Subcutaneous adipose tissue (tissue), 4 donors: ENCODE measurements around the gene MRAS. TPM values are rescaled to one million over a fixed set of nuclear protein-coding genes. Genes with fewer than 3 reads are reported as not detected.

Experiments used
- CTCF ChIP-seq: fragments of 450-650 bp; IDR thresholded peaks from one replicate; pipeline ENCODE4 v1.5.1; 2016; ENCODE audit warnings: low read depth, mild to moderate bottlenecking, control low read depth, antibody characterized with exemption, moderate library complexity
- total RNA-seq, 4 donors: library from RNA; depleted of rRNA; stranded (reverse); fragments of >200 nt; gene quantifications; one replicate each; pipeline ENCODE4 v1.1.0, GENCODE V29; 2016

MRAS gene
- total RNA-seq, 4 donors from 2014 or later, result 121 to 219 (median 148) TPM

DNA sequence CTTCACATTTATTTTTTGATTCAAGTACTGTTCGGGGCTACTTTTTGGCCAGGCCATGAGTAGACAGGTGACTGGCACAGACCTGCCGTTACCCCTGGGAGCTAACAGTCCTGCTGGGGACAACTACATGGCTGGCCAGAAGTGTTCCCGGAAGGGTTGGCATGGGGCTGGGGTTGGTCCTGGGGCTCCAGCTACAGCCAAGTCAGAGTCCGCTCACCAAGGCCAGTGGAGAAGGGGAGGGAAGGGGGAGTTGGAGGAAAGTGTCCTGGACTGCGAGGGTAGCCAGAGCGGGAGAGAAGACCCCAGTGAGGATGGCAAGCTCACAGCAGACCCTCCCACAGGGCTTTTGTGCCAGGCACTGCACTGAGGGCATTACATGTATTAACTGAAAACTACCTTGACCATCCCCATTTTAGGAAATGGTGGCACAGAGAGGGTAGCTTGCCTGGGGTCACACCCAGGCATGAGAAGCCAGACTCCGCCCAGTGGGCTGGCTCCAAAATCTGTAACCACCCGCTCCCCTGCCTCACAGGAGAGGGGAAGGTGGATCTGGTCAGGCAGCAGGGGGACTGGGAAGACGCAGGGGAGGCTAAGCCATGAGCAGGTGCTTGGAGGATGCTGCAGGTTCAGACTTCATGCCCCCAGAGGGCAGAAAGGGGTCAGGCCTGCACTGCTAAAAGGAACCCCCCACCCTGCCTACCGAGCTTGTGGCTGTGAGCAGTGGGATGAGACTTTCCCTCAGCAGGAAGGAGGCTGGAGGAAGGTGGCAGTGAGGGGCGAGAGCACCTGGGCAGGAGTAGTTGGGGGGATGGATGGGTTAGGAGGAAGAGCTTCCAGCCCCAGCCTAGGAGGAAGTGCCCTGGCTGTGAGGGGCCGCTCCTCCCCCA is 47.7 kb downstream of the MRAS start:
- no peak for TF ChIP-seq CTCF

DNA sequence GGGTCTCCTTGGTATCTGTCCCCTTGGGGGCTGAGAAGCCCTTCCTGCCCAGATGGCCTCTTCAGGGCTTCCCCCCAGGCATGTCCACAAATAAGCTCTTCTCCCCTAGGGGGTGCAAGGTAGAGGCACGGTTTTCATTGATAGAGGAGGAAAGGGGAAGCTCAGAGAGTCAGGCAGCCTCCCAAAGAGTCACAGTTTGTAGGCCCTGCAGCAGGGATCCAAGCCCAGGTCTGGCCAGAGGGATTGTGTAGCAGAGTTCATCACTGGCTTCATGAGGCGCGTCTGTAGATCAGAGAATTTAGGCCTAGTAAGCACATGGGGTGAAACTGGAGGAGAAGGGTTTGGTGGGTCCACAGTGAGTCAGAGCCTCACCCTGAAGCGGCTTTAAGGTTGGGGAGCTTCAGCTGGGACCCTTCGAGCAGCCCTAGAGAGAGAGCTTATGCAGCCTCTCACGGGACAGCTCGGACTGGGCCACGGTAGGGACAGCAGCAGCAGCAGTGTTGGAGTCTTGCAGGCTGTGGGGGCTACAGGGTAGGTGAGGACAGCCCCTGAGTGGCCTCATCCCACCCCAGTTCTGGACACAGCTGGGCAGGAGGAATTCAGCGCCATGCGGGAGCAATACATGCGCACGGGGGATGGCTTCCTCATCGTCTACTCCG is 48.5 kb downstream of the MRAS start:
- no peak for TF ChIP-seq CTCF

DNA sequence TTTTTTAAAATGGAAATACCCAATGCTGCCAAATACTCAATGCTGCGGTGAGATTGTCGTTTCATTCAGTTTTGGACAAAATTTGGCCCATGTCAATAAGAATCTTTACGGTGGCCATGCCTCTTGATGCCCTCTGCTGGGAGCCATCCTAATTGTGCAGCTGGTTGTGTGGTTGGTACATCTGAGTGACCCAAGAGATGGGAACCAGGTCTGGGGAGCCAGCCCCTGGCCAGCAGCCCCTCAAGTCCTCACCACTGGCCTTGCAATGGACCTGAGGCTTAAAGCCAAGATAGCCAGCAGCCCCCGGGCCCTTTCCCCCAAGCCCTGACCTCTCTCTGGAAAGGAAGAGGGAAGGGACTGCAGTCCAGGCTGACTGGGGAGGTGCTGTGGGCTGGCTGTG is 49.6 kb downstream of the MRAS start:
- no peak for TF ChIP-seq CTCF

DNA sequence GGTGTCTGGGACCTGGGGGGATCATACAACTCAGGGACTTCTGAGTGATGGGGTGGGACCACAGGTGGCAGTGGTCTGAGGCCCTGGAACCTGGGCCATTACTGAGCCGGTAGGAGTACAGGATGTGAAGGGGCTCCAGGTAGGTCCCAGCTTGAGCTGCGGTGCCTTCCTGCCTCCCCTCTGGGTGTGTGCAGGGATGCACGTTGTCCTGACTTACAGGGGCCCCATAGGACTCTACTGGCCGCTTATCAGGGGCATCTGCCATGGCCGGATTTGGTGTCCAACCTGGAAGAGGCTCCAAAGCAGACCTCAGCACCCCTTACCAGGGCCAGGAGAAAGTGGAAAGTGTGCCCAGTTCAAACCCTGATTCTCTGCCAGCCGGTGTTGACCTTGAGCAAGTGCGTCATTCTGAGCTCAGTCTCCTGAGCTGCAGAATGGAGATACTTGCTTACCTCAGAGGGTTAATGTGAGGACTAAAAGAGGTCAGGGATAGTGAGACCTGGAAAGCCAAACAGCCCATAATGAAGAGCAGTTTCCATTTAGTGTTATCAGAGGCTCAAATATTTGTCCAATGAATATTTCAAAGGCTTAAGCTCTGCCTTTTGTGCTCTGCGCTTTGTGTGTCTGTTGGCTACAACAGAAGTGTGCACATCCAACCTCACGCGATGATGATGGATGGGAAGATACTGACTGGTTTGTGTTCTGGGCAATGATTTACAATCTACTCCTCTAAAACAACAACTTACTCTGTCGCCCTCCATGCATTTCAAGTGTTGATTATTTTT is 50.6 kb downstream of the MRAS start:
- TF ChIP-seq CTCF, result no peak

DNA sequence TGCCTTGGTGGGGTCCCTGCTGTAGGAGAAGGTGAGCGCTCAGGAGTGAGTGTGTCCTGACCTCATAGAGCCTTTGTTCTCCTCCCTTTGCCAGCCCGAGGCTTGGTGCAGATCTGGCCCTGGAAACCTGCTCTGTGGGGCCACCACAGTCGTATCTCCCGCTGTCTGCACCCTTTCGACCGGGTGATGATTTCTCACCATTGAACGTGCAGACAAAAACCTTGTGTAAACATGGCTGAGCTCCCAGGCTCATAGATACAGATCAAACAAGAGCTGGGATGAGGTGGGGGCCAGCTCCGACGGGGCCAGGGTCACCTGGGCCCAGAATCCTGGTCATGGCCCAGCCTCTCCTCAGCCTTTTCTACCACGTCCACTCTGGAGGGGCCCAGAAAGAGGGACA is 51.4 kb downstream of the MRAS start:
- no peak for TF ChIP-seq CTCF

GRCh38 chr3:138400651-138401070 is 52.3 kb downstream of the MRAS start:
- TF ChIP-seq CTCF, result no peak

GRCh38 chr3:138401834-138402233 is 53.5 kb downstream of the MRAS start:
- no peak for TF ChIP-seq CTCF
